Liver (tissue), 9 donors: ENCODE results near the gene CDK1. TPM values are rescaled to one million over a fixed set of nuclear protein-coding genes. Genes with fewer than 3 reads are reported as not detected.

Experiments used
- DNase-seq: peaks from one replicate; pipeline ENCODE4 v3.0.0-alpha.2; 2017; ENCODE audit warnings: low spot score
- H3K27ac ChIP-seq, 2 donors: one replicate each; pipeline ENCODE4 v1.7.0; 2013; ENCODE audit warnings: inconsistent platforms in 2 of 2, low read length in 2 of 2, control low read depth in 1 of 2, low read depth in 1 of 2, mild to moderate bottlenecking in 1 of 2
- H3K27me3 ChIP-seq, 4 donors: one replicate each; pipeline versions ENCODE4 v1.6.1 to v1.7.0; 2013; ENCODE audit warnings: low read length in 3 of 4, inconsistent platforms in 1 of 4, mild to moderate bottlenecking in 1 of 4, moderate library complexity in 1 of 4; ENCODE audit not compliant: control insufficient read depth in 4 of 4, insufficient read depth in 4 of 4
- H3K36me3 ChIP-seq, 4 donors: one replicate each; pipeline versions ENCODE4 v1.6.1 to v1.7.0; 2013; ENCODE audit warnings: low read length in 3 of 4, mild to moderate bottlenecking in 3 of 4, low read depth in 1 of 4, moderate library complexity in 1 of 4; ENCODE audit not compliant: control insufficient read depth in 4 of 4, insufficient read depth in 3 of 4
- H3K4me1 ChIP-seq, 4 donors: one replicate each; pipeline versions ENCODE4 v1.6.1 to v1.7.0; 2013; ENCODE audit warnings: low read length in 3 of 4, mild to moderate bottlenecking in 3 of 4, moderate library complexity in 1 of 4; ENCODE audit not compliant: control insufficient read depth in 4 of 4, insufficient read depth in 4 of 4
- H3K4me3 ChIP-seq, 3 donors: one replicate each; pipeline versions ENCODE4 v1.6.1 to v1.7.0; 2013; ENCODE audit warnings: low read length in 3 of 3, control low read depth in 1 of 3, low read depth in 1 of 3, mild to moderate bottlenecking in 1 of 3
- H3K9ac ChIP-seq, 2 donors: one replicate each; pipeline ENCODE4 v1.7.0; 2013; ENCODE audit warnings: low read length in 2 of 2, mild to moderate bottlenecking in 2 of 2, moderate library complexity in 2 of 2, control low read depth in 1 of 2, low read depth in 1 of 2
- H3K9me3 ChIP-seq, 4 donors: one replicate each; pipeline versions ENCODE4 v1.6.1 to v1.7.0; 2013; ENCODE audit warnings: low read length in 3 of 4; ENCODE audit not compliant: control insufficient read depth in 4 of 4
- ATF3 ChIP-seq: IDR thresholded peaks from 2 replicates; pipeline ENCODE4 v1.6.1; 2016; ENCODE audit warnings: antibody characterized with exemption
- CTCF ChIP-seq: fragments of 150-350 bp; IDR thresholded peaks from 2 replicates; pipeline ENCODE4 v1.5.1; 2017; ENCODE audit warnings: improper control_type of control experiment, low read depth, low read length; ENCODE audit not compliant: missing input control
- EGR1 ChIP-seq, 2 donors: IDR thresholded peaks; 2 replicates each; pipeline ENCODE4 v1.6.1; 2016 to 2018; ENCODE audit warnings: antibody characterized with exemption in 2 of 2, low read depth in 2 of 2
- FOXA1 ChIP-seq: IDR thresholded peaks from 2 replicates; pipeline ENCODE4 v1.6.1; 2016; ENCODE audit warnings: antibody characterized with exemption
- FOXA2 ChIP-seq: IDR thresholded peaks from 2 replicates; pipeline ENCODE4 v1.6.1; 2016; ENCODE audit warnings: antibody characterized with exemption
- GABPA ChIP-seq, 2 donors: IDR thresholded peaks in 1 of 2; conservative IDR thresholded peaks in 1 of 2; 2 replicates each; pipeline ENCODE4 v1.6.1; 2016; ENCODE audit warnings: antibody characterized with exemption in 2 of 2, mild to moderate bottlenecking in 1 of 2, moderate library complexity in 1 of 2
- HNF4A ChIP-seq, 2 donors: conservative IDR thresholded peaks; 2 replicates each; pipeline ENCODE4 v1.6.1; 2016; ENCODE audit warnings: antibody characterized with exemption in 2 of 2, mild to moderate bottlenecking in 2 of 2
- HNF4G ChIP-seq: IDR thresholded peaks from 2 replicates; pipeline ENCODE4 v1.6.1; 2016; ENCODE audit warnings: antibody characterized with exemption
- JUND ChIP-seq, 2 donors: IDR thresholded peaks; 2 replicates each; pipeline ENCODE4 v1.6.1; 2016; ENCODE audit warnings: antibody characterized with exemption in 2 of 2
- MAX ChIP-seq: IDR thresholded peaks from 2 replicates; pipeline ENCODE4 v1.6.1; 2016; ENCODE audit warnings: antibody characterized with exemption
- NR2F2 ChIP-seq: IDR thresholded peaks from 2 replicates; pipeline ENCODE4 v1.6.1; 2016; ENCODE audit warnings: antibody characterized with exemption
- RAD21 ChIP-seq, 2 donors: IDR thresholded peaks; 2 replicates each; pipeline ENCODE4 v1.6.1; 2016; ENCODE audit warnings: antibody characterized with exemption in 2 of 2, mild to moderate bottlenecking in 2 of 2
- REST ChIP-seq: IDR thresholded peaks from 2 replicates; pipeline ENCODE4 v1.6.1; 2016; ENCODE audit warnings: antibody characterized with exemption, mild to moderate bottlenecking
- RXRA ChIP-seq, 2 donors: IDR thresholded peaks; 2 replicates each; pipeline ENCODE4 v1.6.1; 2017 to 2018; ENCODE audit warnings: antibody characterized with exemption in 2 of 2, mild to moderate bottlenecking in 1 of 2
- SP1 ChIP-seq: IDR thresholded peaks from 2 replicates; pipeline ENCODE4 v1.6.1; 2018; ENCODE audit warnings: antibody characterized with exemption, mild to moderate bottlenecking
- TAF1 ChIP-seq: conservative IDR thresholded peaks from 2 replicates; pipeline ENCODE4 v1.6.1; 2016; ENCODE audit warnings: antibody characterized with exemption, mild to moderate bottlenecking
- YY1 ChIP-seq: IDR thresholded peaks from 2 replicates; pipeline ENCODE4 v1.6.1; 2016; ENCODE audit warnings: antibody characterized with exemption, mild to moderate bottlenecking
- ZBTB33 ChIP-seq: IDR thresholded peaks from 2 replicates; pipeline ENCODE4 v1.6.1; 2016; ENCODE audit warnings: antibody characterized with exemption
- WGBS: extraction: QIAGEN DNeasy Blood & Tissue Kit; methylation state at CpG from one replicate; pipeline ENCODE4 v1.1.7; 2013; 5-methylcytosine and 5-hydroxymethylcytosine counted together
- polyA plus RNA-seq, 2 donors: library from polyadenylated mRNA; stranded (reverse) in 1 of 2; unstranded in 1 of 2; fragments of 200-250 nt in 1 of 2; fragments of >200 nt in 1 of 2; fragmentation: Nextera tagmentation in 1 of 2; extraction: Ambion mirVana in 1 of 2; gene quantifications; one replicate each; pipeline versions ENCODE4 v1.2.1 to v1.2.3, GENCODE V29; 2013 to 2015
- total RNA-seq, 2 donors: library from RNA; depleted of rRNA; stranded (reverse); fragments of >200 nt; gene quantifications; one replicate each; pipeline ENCODE4 v1.2.3, GENCODE V29; 2014
- donor health status: healthy.
- donor health status: healthy.
- donor health status: healthy.
- donor health status: healthy.
- donor health status: healthy.

The CDK1 gene
- total and polyA plus RNA-seq, 4 donors, result 0.08 to 73.5 (median 2.6) TPM

GRCh38 chr10:60753817-60754216 is 24.5 kb upstream of the CDK1 start:
- H3K27me3 ChIP-seq, result peaks cover 0 to 9% (median 0%) of the 10 kb centered on the region in 4 donors
- TF ChIP-seq EGR1 (IDR thresholded peaks at IDR 0.05; ENCODE audit: low read depth in 2 of 2), result no peak
- TF ChIP-seq TAF1, result no peak
- TF ChIP-seq MAX, result no peak
- no peak for TF ChIP-seq ZBTB33
- TF ChIP-seq FOXA2, result no peak
- TF ChIP-seq FOXA1, result no peak
- TF ChIP-seq SP1, result no peak
- TF ChIP-seq YY1, result no peak
- TF ChIP-seq JUND (IDR thresholded peaks at IDR 0.05), result no peak
- TF ChIP-seq REST, result no peak
- TF ChIP-seq GABPA (IDR thresholded peaks at IDR 0.05 in 1 of 2, conservative IDR thresholded peaks at IDR 0.05 in 1 of 2), result no peak
- no peak for TF ChIP-seq CTCF
- no peak for TF ChIP-seq ATF3
- TF ChIP-seq RAD21 (IDR thresholded peaks at IDR 0.05), result no peak
- TF ChIP-seq HNF4A (conservative IDR thresholded peaks at IDR 0.05), result no peak
- no peak for TF ChIP-seq NR2F2
- TF ChIP-seq RXRA (IDR thresholded peaks at IDR 0.05), result no peak
- no peak for TF ChIP-seq HNF4G
- H3K4me1 ChIP-seq, result no peaks in the 10 kb centered on the region
- DNase-seq, result no peak
- H3K4me3 ChIP-seq, result no peak overlapping the region
- H3K36me3 ChIP-seq, result no peaks in the 10 kb centered on the region
- no peaks in the 10 kb centered on the region for H3K9me3 ChIP-seq
- H3K27ac ChIP-seq, result no peak overlapping the region
- WGBS, result 87% methylated on average over 5 of the region's 5 CpGs
- no peak overlapping the region for H3K9ac ChIP-seq
